ENCODE results near the gene TRMT1L. TPM values are rescaled to one million over a fixed set of nuclear protein-coding genes. Genes with fewer than 3 reads are reported as not detected.
"Not testable (repeated sequence)": the region's sequence is repeated elsewhere in the genome, so short reads cannot be mapped to it uniquely, and the experiment has no call there.

Gene TRMT1L, protein sequence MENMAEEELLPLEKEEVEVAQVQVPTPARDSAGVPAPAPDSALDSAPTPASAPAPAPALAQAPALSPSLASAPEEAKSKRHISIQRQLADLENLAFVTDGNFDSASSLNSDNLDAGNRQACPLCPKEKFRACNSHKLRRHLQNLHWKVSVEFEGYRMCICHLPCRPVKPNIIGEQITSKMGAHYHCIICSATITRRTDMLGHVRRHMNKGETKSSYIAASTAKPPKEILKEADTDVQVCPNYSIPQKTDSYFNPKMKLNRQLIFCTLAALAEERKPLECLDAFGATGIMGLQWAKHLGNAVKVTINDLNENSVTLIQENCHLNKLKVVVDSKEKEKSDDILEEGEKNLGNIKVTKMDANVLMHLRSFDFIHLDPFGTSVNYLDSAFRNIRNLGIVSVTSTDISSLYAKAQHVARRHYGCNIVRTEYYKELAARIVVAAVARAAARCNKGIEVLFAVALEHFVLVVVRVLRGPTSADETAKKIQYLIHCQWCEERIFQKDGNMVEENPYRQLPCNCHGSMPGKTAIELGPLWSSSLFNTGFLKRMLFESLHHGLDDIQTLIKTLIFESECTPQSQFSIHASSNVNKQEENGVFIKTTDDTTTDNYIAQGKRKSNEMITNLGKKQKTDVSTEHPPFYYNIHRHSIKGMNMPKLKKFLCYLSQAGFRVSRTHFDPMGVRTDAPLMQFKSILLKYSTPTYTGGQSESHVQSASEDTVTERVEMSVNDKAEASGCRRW
- total RNA-seq (ENCODE audit: low replicate concordance), result 20.8 and 21.6 TPM in 2 replicates
- long read RNA-seq, full-length matches to known transcripts, result 9 of 14 reads
- long read RNA-seq, partial matches to known transcripts, result 3 of 14 reads
- long read RNA-seq, other reads (novel, unspliced or antisense), result 2 of 14 reads

GRCh38 chr1:185156854-185157598 lies at the start of gene TRMT1L, which contains the start of gene SWT1:
TSS of gene TRMT1L (minus strand) at chr1:185156953. CDS start at chr1:185156712, 241 bp downstream.
TSS of gene SWT1 (plus strand) at chr1:185157167. CDS start at chr1:185160842, 3,675 bp downstream.
- TF ChIP-seq, protein P1, sequence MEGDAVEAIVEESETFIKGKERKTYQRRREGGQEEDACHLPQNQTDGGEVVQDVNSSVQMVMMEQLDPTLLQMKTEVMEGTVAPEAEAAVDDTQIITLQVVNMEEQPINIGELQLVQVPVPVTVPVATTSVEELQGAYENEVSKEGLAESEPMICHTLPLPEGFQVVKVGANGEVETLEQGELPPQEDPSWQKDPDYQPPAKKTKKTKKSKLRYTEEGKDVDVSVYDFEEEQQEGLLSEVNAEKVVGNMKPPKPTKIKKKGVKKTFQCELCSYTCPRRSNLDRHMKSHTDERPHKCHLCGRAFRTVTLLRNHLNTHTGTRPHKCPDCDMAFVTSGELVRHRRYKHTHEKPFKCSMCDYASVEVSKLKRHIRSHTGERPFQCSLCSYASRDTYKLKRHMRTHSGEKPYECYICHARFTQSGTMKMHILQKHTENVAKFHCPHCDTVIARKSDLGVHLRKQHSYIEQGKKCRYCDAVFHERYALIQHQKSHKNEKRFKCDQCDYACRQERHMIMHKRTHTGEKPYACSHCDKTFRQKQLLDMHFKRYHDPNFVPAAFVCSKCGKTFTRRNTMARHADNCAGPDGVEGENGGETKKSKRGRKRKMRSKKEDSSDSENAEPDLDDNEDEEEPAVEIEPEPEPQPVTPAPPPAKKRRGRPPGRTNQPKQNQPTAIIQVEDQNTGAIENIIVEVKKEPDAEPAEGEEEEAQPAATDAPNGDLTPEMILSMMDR (conservative IDR thresholded peaks at IDR 0.05), result no peak
- H3K4me1 Mint-ChIP-seq (ENCODE audit: unreplicated experiment), result peaks cover 24% of the 10 kb centered on the region

DNA sequence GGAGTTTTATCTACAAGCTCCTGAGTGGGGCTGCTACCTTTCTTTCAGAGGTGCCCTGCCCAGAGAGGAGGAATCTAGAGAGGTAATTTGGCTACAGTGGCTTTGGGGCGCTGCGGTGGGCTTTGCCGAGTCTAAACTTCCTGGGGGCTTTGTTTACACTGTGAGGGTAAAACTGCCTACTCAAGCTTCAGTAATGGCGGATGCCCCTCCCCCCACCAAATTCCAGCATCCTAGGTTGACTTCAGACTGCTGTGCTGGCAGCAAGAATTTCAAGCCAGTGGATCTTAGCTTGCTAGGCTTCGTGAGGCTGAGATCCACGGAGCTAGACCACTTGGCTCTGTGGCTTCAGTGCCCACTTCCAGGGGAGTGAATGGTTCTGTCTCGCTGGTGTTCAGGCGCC lies 44.1 kb upstream of the TRMT1L start:
- Mint-ChIP-seq H3K4me3 (no peak overlapping the region), H3K36me3 (peaks cover 13% of the 10 kb centered on the region), H3K27me3 (no peaks in the 10 kb centered on the region), H3K27ac (no peak overlapping the region), H3K4me1 (ENCODE audit: unreplicated experiment) (no peaks in the 10 kb centered on the region), H3K9me3 (peaks cover 10% of the 10 kb centered on the region)
- DNase-seq (ENCODE audit: extremely low spot score, unreplicated experiment), result no peak
- TF ChIP-seq, protein P1 (conservative IDR thresholded peaks at IDR 0.05), result no peak

More at GRCh38 chr1:185156854-185157598, at the start of gene TRMT1L, which contains the start of gene SWT1:
- Mint-ChIP-seq H3K4me3 (peak within 1 kb of the TSS; percentile 98), H3K27ac (peak within 1 kb of the TSS; percentile 97), H3K27me3 (no peaks in the 10 kb centered on the region), H3K9me3 (no peaks in the 10 kb centered on the region), H3K36me3 (peaks cover 7% of the 10 kb centered on the region)
- DNase-seq (ENCODE audit: extremely low spot score, unreplicated experiment), result peak; percentile 97

- peaks cover 13% of the 10 kb centered on the region for H3K36me3 Mint-ChIP-seq
- not testable (repeated sequence) for H3K4me1 Mint-ChIP-seq (ENCODE audit: unreplicated experiment); H3K27me3 Mint-ChIP-seq; DNase-seq (ENCODE audit: extremely low spot score, unreplicated experiment); H3K27ac Mint-ChIP-seq; H3K9me3 Mint-ChIP-seq; H3K4me3 Mint-ChIP-seq
Measured at GRCh38 chr1:185198712-185199111, 42.0 kb upstream of the TRMT1L start.

DNA sequence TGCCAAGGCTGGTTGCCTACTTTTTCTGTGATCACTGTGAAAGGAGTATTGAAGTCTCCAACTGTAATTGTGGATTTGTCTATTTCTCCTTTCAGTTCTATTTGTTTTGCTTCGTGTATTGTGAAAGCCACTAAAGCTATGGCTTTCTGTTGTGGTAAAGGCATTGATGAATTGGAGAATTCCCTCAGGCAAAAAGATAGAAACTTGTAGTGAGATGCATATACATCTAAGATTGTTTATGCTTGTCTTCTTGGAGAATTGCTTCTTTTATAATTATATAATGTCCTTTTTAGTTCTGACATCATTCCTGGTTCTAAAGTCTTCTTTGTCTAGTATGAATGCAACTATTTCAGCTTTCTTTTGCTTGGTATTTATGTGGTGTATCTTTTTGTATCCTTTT lies 37.0 kb upstream of the TRMT1L start:
- Mint-ChIP-seq H3K4me3 (no peak overlapping the region), H3K27ac (no peak overlapping the region), H3K9me3 (no peaks in the 10 kb centered on the region), H3K4me1 (ENCODE audit: unreplicated experiment) (no peaks in the 10 kb centered on the region), H3K27me3 (no peaks in the 10 kb centered on the region), H3K36me3 (peaks cover 10% of the 10 kb centered on the region)
- TF ChIP-seq, protein P1 (conservative IDR thresholded peaks at IDR 0.05), result no peak
- no peak for DNase-seq (ENCODE audit: extremely low spot score, unreplicated experiment)

DNA sequence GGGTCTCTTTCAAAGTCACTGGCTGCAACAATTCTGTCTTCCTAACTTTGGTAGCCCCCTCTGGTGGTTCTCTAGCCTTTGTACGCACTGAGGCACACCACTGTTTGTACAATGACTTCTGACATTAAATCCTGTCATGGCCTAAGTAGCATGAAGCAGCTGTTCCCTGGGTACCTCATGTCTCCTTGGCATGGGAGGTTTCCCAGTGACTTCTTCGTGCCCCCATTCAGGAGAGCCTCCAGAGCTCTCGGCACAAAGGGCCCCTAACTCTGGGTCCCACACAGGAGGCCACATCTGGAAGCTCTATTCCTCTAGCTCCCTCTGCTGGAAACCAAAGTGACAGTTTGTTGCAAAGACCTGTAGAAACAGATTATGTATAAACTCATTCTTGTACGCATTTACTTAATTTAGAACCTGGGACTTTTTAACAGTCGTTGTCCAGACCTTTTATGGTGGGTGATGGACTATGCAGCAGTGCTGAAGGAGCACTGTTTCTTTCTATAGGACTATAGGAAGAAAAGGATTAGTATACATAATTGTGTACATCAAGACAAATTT lies 13.6 kb upstream of the TRMT1L start:
- H3K9me3 Mint-ChIP-seq, result no peaks in the 10 kb centered on the region
- H3K4me3 Mint-ChIP-seq, result no peak overlapping the region
- TF ChIP-seq, protein P1 (conservative IDR thresholded peaks at IDR 0.05), result peak; percentile 87
- H3K27ac Mint-ChIP-seq, result no peak overlapping the region
- H3K27me3 Mint-ChIP-seq, result no peaks in the 10 kb centered on the region
- H3K4me1 Mint-ChIP-seq (ENCODE audit: unreplicated experiment), result peaks cover 5% of the 10 kb centered on the region
- DNase-seq (ENCODE audit: extremely low spot score, unreplicated experiment), result no peak
- H3K36me3 Mint-ChIP-seq, result peaks cover 13% of the 10 kb centered on the region

All from type B pancreatic cell (in vitro differentiated cells).